ENCODE data around the gene COL4A4. TPM values are rescaled to one million over a fixed set of nuclear protein-coding genes. Genes with fewer than 3 reads are reported as not detected.

The COL4A4 gene
- total and polyA plus RNA-seq, 10 donors = 2.0 to 8.4 (median 5.4) TPM

DNA sequence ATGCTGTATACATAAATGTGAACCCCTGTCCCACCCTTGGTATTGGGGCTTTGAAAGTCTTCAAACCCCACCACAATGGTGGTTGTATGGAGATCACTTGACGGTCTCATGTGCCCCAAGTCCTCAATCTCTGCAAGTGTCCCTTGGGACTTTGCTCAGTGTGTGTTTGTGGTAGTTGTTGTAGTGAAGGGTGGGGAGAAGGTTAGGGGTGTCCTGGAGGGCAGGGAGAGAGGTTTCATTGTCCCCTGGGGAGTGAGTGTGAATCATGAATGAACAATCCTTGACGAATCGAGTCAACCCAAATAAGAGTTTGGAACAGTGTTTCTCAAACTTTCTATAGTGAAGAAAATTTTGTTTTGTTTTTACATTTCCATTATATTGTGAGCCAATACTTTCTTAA is 28.5 kb upstream of the COL4A4 start:
- Histone ChIP-seq H3K36me3 (no peaks in the 10 kb centered on the region), H3K4me1 (peaks cover 0 to 5% (median 0%) of the 10 kb centered on the region in 6 donors), H3K27me3 (replicated peaks in 1 of 7) (no peaks in the 10 kb centered on the region), H3K9me3 (peaks cover 0 to 3% (median 0%) of the 10 kb centered on the region in 8 donors), H3K4me3 (no peak overlapping the region), H3K27ac (no peak overlapping the region)
- intact Hi-C loops (cut with DNase I; ENCODE audit: low total_unique reads) = no loop called here
- WGBS, 5 donors = 89 to 95% (median 94%) methylated on average over 3 of the region's 3 CpGs
- TF ChIP-seq, protein P1, sequence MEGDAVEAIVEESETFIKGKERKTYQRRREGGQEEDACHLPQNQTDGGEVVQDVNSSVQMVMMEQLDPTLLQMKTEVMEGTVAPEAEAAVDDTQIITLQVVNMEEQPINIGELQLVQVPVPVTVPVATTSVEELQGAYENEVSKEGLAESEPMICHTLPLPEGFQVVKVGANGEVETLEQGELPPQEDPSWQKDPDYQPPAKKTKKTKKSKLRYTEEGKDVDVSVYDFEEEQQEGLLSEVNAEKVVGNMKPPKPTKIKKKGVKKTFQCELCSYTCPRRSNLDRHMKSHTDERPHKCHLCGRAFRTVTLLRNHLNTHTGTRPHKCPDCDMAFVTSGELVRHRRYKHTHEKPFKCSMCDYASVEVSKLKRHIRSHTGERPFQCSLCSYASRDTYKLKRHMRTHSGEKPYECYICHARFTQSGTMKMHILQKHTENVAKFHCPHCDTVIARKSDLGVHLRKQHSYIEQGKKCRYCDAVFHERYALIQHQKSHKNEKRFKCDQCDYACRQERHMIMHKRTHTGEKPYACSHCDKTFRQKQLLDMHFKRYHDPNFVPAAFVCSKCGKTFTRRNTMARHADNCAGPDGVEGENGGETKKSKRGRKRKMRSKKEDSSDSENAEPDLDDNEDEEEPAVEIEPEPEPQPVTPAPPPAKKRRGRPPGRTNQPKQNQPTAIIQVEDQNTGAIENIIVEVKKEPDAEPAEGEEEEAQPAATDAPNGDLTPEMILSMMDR (IDR thresholded peaks at IDR 0.05 in 8 of 11, conservative IDR thresholded peaks at IDR 0.05 in 3 of 11) = no peak
- TF ChIP-seq POLR2A (IDR thresholded peaks at IDR 0.05) (no peak), POLR2AphosphoS5 (IDR thresholded peaks at IDR 0.05) (no peak)
- no peak for DNase-seq

DNA sequence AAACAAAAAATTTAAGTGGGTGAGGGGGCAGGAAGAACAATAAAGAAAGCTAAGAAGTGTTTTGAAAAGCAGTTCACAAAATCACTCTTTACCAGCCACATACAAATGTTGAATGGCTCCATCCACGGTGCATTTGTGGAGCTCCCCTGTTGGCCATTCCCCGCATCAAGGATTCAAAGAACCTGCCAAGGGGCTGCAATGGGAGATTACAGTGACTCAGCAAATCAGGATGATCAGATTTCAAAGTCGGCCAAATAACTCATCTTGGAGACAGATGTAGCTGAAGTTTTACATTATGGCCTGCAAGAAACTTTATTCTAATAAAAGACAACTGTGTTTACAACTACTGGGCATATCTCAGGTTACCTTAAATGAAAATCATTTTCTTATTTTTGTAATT is 27.4 kb upstream of the COL4A4 start:
- DNase-seq = no peak
- Histone ChIP-seq H3K9me3 (no peaks in the 10 kb centered on the region), H3K36me3 (no peaks in the 10 kb centered on the region), H3K4me1 (peaks cover 0 to 5% (median 2%) of the 10 kb centered on the region in 6 donors), H3K27me3 (replicated peaks in 1 of 7) (no peaks in the 10 kb centered on the region), H3K4me3 (no peak overlapping the region), H3K27ac (no peak overlapping the region)
- WGBS, 5 donors = 68 to 81% (median 74%) methylated on average over 3 of the region's 3 CpGs
- TF ChIP-seq POLR2AphosphoS5 (IDR thresholded peaks at IDR 0.05) (no peak), POLR2A (IDR thresholded peaks at IDR 0.05) (no peak)
- TF ChIP-seq, protein P1 (IDR thresholded peaks at IDR 0.05 in 8 of 11, conservative IDR thresholded peaks at IDR 0.05 in 3 of 11) = no peak
- intact Hi-C loops (cut with DNase I; ENCODE audit: low total_unique reads) = no loop called here

DNA sequence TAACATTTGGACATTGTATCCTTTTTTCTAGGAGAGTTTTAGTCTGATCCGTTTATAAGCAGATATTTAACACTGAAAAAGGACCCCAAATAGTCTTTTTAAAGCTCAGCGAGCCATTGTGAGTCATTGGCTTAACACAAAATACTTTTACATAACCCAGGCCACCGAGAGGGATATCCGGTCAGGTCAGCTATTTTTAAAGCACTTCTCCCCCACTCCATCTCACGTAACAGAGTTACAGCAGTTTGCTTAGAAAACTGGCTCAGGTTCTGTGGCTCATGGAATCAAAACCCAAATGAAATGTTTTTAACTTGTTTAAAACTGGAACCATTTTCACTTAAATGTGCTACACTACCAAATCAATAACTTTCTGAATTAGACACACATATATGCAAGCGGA is 24.3 kb upstream of the COL4A4 start:
- intact Hi-C loops (cut with DNase I; ENCODE audit: low total_unique reads) = no loop called here
- no peak overlapping the region for H3K27ac ChIP-seq
- no peaks in the 10 kb centered on the region for H3K36me3 ChIP-seq
- peaks cover 0 to 5% (median 2%) of the 10 kb centered on the region in 6 donors for H3K4me1 ChIP-seq
- no peak for DNase-seq
- H3K27me3 ChIP-seq (replicated peaks in 1 of 7) = no peaks in the 10 kb centered on the region
- 38 to 52% (median 47%) methylated on average over 6 of the region's 6 CpGs for WGBS, 5 donors
- TF ChIP-seq POLR2AphosphoS5 (IDR thresholded peaks at IDR 0.05) (no peak), POLR2A (IDR thresholded peaks at IDR 0.05) (no peak)
- TF ChIP-seq, protein P1 (IDR thresholded peaks at IDR 0.05 in 8 of 11, conservative IDR thresholded peaks at IDR 0.05 in 3 of 11) = no peak
- H3K4me3 ChIP-seq = no peak overlapping the region
- H3K9me3 ChIP-seq = no peaks in the 10 kb centered on the region

DNA sequence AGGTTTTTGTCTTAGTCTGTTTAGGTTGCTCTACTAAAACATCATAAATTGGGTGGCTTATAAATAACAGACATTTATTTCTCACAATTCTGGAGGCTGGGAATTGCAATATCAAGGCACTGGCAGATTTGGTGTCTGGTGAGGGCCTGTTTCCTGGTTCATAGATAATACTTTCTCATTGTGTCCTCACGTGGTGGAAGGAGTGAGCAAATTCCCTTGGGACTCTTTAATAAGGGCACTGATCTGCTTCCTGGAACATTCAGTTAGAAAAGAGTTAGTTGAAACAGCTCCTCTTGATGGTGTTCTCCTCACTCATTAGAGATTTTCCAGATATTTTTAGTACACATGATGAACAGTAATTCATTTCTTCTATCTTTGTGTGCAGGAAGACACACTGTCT is 22.7 kb upstream of the COL4A4 start:
- H3K4me1 ChIP-seq = peaks cover 0 to 5% (median 2%) of the 10 kb centered on the region in 6 donors
- intact Hi-C loops (cut with DNase I; ENCODE audit: low total_unique reads) = no loop called here
- WGBS, 5 donors = 18 to 39% (median 31%) methylated on average over 1 of the region's 1 CpG
- no peaks in the 10 kb centered on the region for H3K9me3 ChIP-seq
- H3K27ac ChIP-seq = no peak overlapping the region
- DNase-seq = no peak
- H3K36me3 ChIP-seq = no peaks in the 10 kb centered on the region
- no peak overlapping the region for H3K4me3 ChIP-seq
- TF ChIP-seq POLR2AphosphoS5 (IDR thresholded peaks at IDR 0.05) = no peak
- TF ChIP-seq, protein P1 (IDR thresholded peaks at IDR 0.05 in 8 of 11, conservative IDR thresholded peaks at IDR 0.05 in 3 of 11) = no peak
- TF ChIP-seq POLR2A (IDR thresholded peaks at IDR 0.05) = no peak
- H3K27me3 ChIP-seq (replicated peaks in 1 of 7) = no peaks in the 10 kb centered on the region

Measured in spleen (tissue), 11 donors.